Measurements from ENCODE around the gene FGD3.
A peak's percentile ranks its signal among the peaks of the same experiment; 100 is the strongest.

Gene FGD3

DNA sequence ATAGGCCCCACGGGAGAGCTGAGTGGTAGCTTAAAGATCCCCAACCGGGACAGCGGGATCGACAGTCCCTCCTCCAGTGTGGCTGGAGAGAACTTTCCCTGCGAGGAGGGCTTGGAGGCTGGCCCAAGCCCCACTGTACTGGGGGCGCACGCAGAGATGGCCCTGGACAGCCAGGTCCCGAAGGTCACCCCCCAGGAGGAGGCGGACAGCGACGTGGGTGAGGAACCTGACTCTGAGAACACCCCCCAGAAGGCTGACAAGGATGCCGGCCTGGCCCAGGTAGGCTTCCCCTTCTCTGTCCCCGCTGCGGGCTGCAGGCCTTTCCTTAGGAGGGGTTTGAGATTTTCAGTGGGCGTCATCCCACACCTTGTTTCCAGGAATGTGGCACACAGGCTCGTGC lies 29.1 kb downstream of the FGD3 start:
- TF ChIP-seq, protein P1, sequence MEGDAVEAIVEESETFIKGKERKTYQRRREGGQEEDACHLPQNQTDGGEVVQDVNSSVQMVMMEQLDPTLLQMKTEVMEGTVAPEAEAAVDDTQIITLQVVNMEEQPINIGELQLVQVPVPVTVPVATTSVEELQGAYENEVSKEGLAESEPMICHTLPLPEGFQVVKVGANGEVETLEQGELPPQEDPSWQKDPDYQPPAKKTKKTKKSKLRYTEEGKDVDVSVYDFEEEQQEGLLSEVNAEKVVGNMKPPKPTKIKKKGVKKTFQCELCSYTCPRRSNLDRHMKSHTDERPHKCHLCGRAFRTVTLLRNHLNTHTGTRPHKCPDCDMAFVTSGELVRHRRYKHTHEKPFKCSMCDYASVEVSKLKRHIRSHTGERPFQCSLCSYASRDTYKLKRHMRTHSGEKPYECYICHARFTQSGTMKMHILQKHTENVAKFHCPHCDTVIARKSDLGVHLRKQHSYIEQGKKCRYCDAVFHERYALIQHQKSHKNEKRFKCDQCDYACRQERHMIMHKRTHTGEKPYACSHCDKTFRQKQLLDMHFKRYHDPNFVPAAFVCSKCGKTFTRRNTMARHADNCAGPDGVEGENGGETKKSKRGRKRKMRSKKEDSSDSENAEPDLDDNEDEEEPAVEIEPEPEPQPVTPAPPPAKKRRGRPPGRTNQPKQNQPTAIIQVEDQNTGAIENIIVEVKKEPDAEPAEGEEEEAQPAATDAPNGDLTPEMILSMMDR (IDR thresholded peaks at IDR 0.05; ENCODE audit: borderline replicate concordance, control extremely low read depth, extremely low read depth, insufficient read depth, missing control alignments), result no peak
- in situ Hi-C loops (cut with MboI; ENCODE audit: low sequenced_read_pairs, unreplicated experiment), result no loop called here
- DNase-seq (ENCODE audit: low spot score), result no peak

DNA sequence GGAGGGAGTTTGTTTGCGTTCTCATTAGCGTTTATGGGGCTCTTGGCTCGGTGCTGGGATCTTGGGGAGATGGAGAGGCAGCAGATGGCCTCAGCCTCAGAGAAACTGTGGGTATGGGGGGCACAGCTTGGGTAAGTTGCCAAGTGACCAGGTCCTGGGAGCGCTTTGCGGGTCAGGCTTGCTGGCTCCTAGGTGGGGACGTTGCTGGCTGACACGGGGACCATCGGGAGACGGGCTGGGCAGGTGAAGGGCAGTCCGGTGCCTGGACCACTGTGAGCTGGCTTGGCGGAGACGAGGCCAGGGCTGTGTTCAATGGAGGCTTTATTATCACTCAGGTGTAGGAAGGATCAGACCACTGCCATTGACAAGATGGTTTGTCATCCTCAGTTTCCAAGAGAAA lies 30.0 kb downstream of the FGD3 start:
- TF ChIP-seq, protein P1 (IDR thresholded peaks at IDR 0.05; ENCODE audit: borderline replicate concordance, control extremely low read depth, extremely low read depth, insufficient read depth, missing control alignments), result no peak
- in situ Hi-C loops (cut with MboI; ENCODE audit: low sequenced_read_pairs, unreplicated experiment), result no loop called here
- no peak for DNase-seq (ENCODE audit: low spot score)

DNA sequence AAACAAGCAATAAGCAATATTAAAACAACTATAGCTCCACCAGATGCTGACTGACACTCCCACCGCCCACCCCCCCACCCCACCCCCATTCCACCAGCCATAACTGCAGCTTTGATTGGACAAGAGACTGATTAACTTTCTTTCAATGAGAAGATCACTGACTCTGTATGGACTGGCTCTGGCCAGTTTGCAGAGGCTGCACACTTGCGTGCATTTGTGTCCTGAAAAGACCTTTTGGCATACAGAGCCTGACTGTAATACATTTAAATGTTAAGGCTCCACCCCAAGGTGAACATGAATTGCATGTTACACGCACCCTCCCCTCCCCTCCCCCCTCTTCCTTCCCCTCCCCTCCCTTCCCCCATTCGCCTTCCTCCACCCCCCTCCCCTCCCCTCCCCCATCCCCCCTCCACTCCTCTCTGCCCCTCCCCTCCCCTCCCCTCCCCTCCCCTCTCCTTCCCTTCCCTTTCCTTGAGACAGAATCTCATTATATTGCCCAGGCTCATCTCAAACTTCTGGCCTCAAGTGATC lies 31.1 kb downstream of the FGD3 start:
- in situ Hi-C loops (cut with MboI; ENCODE audit: low sequenced_read_pairs, unreplicated experiment), result no loop called here
- TF ChIP-seq, protein P1 (IDR thresholded peaks at IDR 0.05; ENCODE audit: borderline replicate concordance, control extremely low read depth, extremely low read depth, insufficient read depth, missing control alignments), result no peak
- no peak for DNase-seq (ENCODE audit: low spot score)

DNA sequence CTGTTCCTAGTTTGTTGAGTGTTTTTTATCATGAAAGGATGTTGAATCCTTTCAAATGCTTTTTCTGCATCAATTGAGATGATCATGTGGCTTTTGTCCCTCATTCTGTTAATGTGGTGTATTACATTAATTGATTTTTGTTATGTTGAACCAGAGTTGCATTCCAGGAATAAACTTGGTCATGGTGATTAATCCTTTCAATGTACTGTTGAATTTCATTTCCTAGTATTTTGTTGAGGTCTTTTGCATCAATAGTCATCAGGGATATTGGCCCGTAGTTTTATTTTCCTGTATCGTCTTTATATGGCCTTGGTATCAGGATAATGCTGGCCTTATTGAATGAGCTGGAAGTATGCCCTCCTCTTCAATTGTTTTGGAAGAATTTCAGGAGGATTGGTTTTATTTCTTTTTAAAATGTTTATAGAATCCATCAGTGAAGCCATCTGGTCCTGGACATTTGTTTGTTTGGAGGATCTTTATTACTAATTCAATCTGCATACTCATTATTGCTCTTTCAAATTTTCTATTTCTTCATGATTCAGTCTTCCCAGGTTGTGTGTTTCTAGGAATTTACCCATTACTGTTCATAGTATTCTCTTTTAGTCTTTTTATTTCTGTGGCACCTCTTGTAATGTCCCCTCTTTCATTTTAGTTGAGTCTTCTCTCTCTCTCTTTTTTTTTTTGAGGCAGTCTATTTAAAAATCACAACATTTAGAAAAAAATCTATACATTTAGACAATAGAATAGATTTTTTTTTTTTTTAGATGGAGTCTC lies 32.1 kb downstream of the FGD3 start:
- in situ Hi-C loops (cut with MboI; ENCODE audit: low sequenced_read_pairs, unreplicated experiment), result no loop called here
- TF ChIP-seq, protein P1 (IDR thresholded peaks at IDR 0.05; ENCODE audit: borderline replicate concordance, control extremely low read depth, extremely low read depth, insufficient read depth, missing control alignments), result no peak
- no peak for DNase-seq (ENCODE audit: low spot score)

DNA sequence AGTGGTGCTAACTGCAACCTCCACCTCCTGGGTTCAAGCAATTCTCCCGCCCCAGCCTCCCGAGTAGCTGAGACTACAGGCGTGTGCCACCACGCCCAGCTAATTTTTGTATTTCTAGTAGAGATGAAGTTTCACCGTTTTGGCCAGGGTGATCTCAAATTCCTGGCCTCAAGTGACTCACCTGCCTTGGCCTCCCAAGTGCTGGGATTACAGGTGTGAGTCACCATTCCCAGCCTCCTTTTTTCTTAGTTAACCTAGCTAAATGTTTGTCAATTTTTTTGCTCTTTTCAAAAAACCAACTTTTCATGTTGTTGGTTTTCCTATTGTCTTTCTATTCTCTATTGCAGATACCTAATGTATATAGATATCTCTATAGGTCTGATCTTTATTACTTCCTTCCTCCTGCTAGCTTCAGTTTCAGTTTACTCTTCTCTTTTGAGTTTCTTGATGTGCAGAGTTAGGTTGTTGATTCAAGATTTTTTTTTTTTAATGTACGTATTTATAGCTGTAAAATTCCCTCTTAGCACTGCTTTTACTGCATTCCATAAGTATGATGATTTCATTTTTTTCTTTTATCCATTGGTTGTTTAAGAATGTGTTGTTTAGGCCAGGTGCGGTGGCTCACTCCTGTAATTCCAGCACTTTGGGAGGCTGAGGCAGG lies 32.9 kb downstream of the FGD3 start:
- in situ Hi-C loops (cut with MboI; ENCODE audit: low sequenced_read_pairs, unreplicated experiment), result no loop called here
- TF ChIP-seq, protein P1 (IDR thresholded peaks at IDR 0.05; ENCODE audit: borderline replicate concordance, control extremely low read depth, extremely low read depth, insufficient read depth, missing control alignments), result no peak
- DNase-seq (ENCODE audit: low spot score), result peak; percentile 35

- in situ Hi-C loops (cut with MboI; ENCODE audit: low sequenced_read_pairs, unreplicated experiment), result no loop called here
- TF ChIP-seq, protein P1 (IDR thresholded peaks at IDR 0.05; ENCODE audit: borderline replicate concordance, control extremely low read depth, extremely low read depth, insufficient read depth, missing control alignments), result no peak
- no peak for DNase-seq (ENCODE audit: low spot score)
Measured at GRCh38 chr9:92982130-92982529, 34.8 kb downstream of the FGD3 start.

All from GM13976 (cell line).